ENCODE results near the gene AKR1A1. TPM values are rescaled to one million over a fixed set of nuclear protein-coding genes. Genes with fewer than 3 reads are reported as not detected.
A peak's percentile ranks its signal among the peaks of the same experiment; 100 is the strongest.

Gene AKR1A1
- total RNA-seq, 1 donor from 2014 or later = 167 TPM

DNA sequence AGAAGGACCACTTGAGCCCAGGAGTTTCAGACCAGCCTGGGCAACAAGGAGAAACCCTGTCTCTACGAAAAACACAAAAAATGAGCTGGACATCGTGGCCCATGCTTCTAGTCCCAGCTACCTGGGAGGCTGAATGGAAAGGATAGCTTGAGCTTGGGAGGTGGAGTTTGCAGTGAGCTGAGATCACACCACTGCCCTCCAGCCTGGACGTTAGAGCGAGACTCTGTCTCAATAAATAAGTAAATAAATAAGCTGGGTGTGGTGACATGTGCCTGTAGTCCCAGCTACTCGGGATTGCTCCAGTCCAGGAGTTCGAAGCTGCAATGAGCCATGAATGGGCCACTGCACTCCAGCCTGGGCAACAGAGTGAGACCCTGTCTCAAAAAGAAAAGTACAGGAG lies 3.6 kb downstream of the AKR1A1 start:
- intact Hi-C loops (cut with DNase I) = no loop called here
- no peaks in the 10 kb centered on the region for H3K9me3 ChIP-seq
- peaks cover 22% of the 10 kb centered on the region for H3K4me1 ChIP-seq
- TF ChIP-seq, protein P1, sequence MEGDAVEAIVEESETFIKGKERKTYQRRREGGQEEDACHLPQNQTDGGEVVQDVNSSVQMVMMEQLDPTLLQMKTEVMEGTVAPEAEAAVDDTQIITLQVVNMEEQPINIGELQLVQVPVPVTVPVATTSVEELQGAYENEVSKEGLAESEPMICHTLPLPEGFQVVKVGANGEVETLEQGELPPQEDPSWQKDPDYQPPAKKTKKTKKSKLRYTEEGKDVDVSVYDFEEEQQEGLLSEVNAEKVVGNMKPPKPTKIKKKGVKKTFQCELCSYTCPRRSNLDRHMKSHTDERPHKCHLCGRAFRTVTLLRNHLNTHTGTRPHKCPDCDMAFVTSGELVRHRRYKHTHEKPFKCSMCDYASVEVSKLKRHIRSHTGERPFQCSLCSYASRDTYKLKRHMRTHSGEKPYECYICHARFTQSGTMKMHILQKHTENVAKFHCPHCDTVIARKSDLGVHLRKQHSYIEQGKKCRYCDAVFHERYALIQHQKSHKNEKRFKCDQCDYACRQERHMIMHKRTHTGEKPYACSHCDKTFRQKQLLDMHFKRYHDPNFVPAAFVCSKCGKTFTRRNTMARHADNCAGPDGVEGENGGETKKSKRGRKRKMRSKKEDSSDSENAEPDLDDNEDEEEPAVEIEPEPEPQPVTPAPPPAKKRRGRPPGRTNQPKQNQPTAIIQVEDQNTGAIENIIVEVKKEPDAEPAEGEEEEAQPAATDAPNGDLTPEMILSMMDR (IDR thresholded peaks at IDR 0.05) = no peak
- no peak for DNase-seq
- no peak overlapping the region for H3K4me3 ChIP-seq
- peaks cover 23% of the 10 kb centered on the region for H3K36me3 ChIP-seq
- ATAC-seq = no peak
- H3K27ac ChIP-seq = no peak overlapping the region
- no peaks in the 10 kb centered on the region for H3K27me3 ChIP-seq

DNA sequence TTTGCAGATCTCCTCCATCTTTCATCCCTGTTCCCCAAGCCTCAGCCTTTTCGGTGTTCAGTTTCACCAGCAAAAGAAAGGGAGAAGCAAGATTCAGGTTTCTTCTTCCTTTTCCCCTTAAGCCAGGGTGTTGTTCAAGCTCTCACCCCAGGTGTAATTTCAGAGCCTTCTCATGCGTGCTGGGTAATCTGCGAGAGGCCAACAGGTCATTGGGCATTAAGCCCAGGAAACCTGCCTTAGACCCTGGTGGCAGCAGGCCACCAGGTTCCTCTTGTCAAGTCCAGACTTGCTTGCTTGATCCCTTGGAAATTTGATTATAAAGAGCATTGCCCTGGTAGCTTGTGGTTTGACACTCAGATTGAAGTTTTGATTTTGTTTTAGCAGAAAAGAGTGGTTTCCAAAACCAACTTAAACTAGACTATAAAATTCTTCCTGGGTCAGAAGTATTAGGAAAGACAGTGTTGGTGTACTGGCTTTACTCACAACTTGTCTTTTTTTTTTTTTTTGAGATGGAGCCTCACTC lies 6.9 kb downstream of the AKR1A1 start:
- Histone ChIP-seq H3K36me3 (peaks cover 40% of the 10 kb centered on the region), H3K4me3 (no peak overlapping the region), H3K9me3 (no peaks in the 10 kb centered on the region), H3K27me3 (no peaks in the 10 kb centered on the region), H3K27ac (no peak overlapping the region), H3K4me1 (peaks cover 6% of the 10 kb centered on the region)
- TF ChIP-seq, protein P1 (IDR thresholded peaks at IDR 0.05) = no peak
- intact Hi-C loops (cut with DNase I) = no loop called here
- no peak for ATAC-seq
- DNase-seq = no peak

DNA sequence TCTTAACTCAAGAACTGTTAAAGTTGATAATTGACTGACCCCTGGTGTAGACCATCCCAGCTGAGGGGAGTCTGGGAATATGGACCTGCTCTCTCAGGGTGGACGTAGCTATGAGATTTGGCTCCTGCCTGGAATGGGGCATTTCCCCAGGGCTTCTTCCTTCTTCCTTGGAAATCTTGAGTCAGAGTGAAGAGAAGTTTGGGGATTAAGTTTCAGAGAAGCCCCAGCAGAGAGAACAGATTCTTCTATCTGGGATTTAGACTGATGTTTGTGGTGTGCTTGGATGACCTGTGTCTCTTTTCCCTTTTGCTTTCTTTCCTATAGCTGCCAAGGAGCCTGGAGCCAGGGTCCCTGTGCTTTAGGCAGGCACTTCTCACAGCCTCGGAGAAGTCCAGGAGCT lies 13.2 kb downstream of the AKR1A1 start:
- peaks cover 68% of the 10 kb centered on the region for H3K36me3 ChIP-seq
- no peak overlapping the region for H3K4me3 ChIP-seq
- peaks cover 8% of the 10 kb centered on the region for H3K4me1 ChIP-seq
- H3K9me3 ChIP-seq = no peaks in the 10 kb centered on the region
- intact Hi-C loops (cut with DNase I) = no loop called here
- no peaks in the 10 kb centered on the region for H3K27me3 ChIP-seq
- TF ChIP-seq, protein P1 (IDR thresholded peaks at IDR 0.05) = no peak
- no peak for DNase-seq
- ATAC-seq = no peak
- H3K27ac ChIP-seq = no peak overlapping the region

DNA sequence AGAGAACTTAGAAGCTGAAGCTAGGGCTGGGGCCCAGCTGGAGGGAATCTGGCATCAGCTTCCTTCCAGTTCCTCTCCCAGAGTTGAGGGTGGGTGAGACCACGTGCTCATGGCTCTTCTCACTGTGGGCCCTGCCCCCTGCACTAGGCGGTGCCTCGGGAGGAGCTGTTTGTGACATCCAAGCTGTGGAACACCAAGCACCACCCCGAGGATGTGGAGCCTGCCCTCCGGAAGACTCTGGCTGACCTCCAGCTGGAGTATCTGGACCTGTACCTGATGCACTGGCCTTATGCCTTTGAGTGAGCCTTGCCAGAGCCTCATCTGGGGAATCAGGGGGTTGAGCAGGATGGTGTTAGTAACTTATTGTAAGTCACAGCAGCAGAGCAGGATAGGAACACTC lies 16.1 kb downstream of the AKR1A1 start:
- peak; percentile 73 for DNase-seq
- Histone ChIP-seq H3K4me1 (peaks cover 8% of the 10 kb centered on the region), H3K4me3 (no peak overlapping the region), H3K27ac (no peak overlapping the region), H3K27me3 (no peaks in the 10 kb centered on the region), H3K36me3 (peaks cover 80% of the 10 kb centered on the region), H3K9me3 (no peaks in the 10 kb centered on the region)
- intact Hi-C loops (cut with DNase I) = loop anchor here (5.0 kb wide), 1 partner anchor 49 kb away; no protein-coding TSS in a partner anchor
- peak; percentile 73 for ATAC-seq
- TF ChIP-seq, protein P1 (IDR thresholded peaks at IDR 0.05) = no peak

DNA sequence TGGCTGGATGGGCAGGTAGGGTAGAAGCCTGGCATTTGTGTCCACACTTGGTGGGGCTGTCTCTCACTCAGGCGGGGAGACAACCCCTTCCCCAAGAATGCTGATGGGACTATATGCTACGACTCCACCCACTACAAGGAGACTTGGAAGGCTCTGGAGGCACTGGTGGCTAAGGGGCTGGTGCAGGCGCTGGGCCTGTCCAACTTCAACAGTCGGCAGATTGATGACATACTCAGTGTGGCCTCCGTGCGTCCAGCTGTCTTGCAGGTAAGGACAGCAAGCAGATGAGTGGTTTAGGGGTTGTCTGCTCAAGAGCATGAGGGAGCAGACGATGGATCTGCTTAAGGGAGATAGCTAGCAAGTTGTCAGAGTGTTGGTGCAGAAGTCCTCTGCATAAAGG lies 17.3 kb downstream of the AKR1A1 start:
- peaks cover 68% of the 10 kb centered on the region for H3K36me3 ChIP-seq
- H3K4me1 ChIP-seq = peaks cover 8% of the 10 kb centered on the region
- intact Hi-C loops (cut with DNase I) = loop anchor here (5.0 kb wide), 1 partner anchor 51 kb away; no protein-coding TSS in a partner anchor
- no peak overlapping the region for H3K27ac ChIP-seq
- no peak for ATAC-seq
- H3K27me3 ChIP-seq = no peaks in the 10 kb centered on the region
- no peak for DNase-seq
- no peak overlapping the region for H3K4me3 ChIP-seq
- H3K9me3 ChIP-seq = no peaks in the 10 kb centered on the region
- TF ChIP-seq, protein P1 (IDR thresholded peaks at IDR 0.05) = no peak

DNA sequence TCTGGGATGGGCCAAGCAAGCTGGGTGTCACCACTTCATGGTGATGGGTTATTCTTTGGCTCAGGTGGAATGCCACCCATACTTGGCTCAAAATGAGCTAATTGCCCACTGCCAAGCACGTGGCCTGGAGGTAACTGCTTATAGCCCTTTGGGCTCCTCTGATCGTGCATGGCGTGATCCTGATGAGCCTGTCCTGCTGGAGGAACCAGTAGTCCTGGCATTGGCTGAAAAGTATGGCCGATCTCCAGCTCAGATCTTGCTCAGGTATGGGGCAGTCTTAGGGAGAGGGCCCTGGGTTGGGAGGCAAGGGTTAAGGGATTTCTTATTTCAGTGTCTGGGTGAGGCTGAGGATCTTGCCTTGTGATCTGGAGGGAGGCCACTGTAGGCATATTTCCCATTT lies 17.8 kb downstream of the AKR1A1 start:
- no peak for ATAC-seq
- Histone ChIP-seq H3K4me1 (peaks cover 8% of the 10 kb centered on the region), H3K9me3 (no peaks in the 10 kb centered on the region), H3K4me3 (no peak overlapping the region), H3K27me3 (no peaks in the 10 kb centered on the region), H3K36me3 (peaks cover 63% of the 10 kb centered on the region), H3K27ac (no peak overlapping the region)
- DNase-seq = no peak
- TF ChIP-seq, protein P1 (IDR thresholded peaks at IDR 0.05) = no peak
- intact Hi-C loops (cut with DNase I) = loop anchor here (5.0 kb wide), 1 partner anchor 51 kb away; no protein-coding TSS in a partner anchor
